H1 (cell line): ENCODE measurements around the gene CSNK1D. TPM values are rescaled to one million over a fixed set of nuclear protein-coding genes. Genes with fewer than 3 reads are reported as not detected.

ENCODE experiments used
- CTCF ChIA-PET: fragments of 300-600 bp; sonication (Branson Sonifier 250); formaldehyde crosslinking; loops from one replicate; lab custom pipeline; 2021; ENCODE audit not compliant: partially characterized antibody; lab: Charles Lee
- POLR2A ChIA-PET: fragments of 300-600 bp; sonication (Branson Sonifier 250); formaldehyde crosslinking; loops from one replicate; lab custom pipeline; 2021; ENCODE audit warnings: inconsistent platforms; ENCODE audit not compliant: partially characterized antibody; lab: Charles Lee
- DNase-seq, 2 experiments: peaks; one replicate each; pipeline versions ENCODE4 v3.0.0 to v3.0.0-alpha.2; 2010 to 2022; ENCODE audit warnings: low spot score in 2 of 2, low read depth in 1 of 2, mixed read lengths in 1 of 2
- FAIRE-seq: peaks from 2 replicates; lab custom pipeline; 2011; peaks lifted over from hg19 to GRCh38; lab: Jason Lieb, UNC
- H2AFZ ChIP-seq: 2 replicates; pipeline ENCODE4 v1.8.1; 2012; ENCODE audit warnings: low read length, inconsistent platforms
- H2AK5ac ChIP-seq: 2 replicates; pipeline ENCODE4 v1.6.1; 2013; ENCODE audit warnings: low read depth, low read length
- H2BK120ac ChIP-seq: replicated peaks from 2 replicates; pipeline ENCODE3; 2013; ENCODE audit warnings: low read depth, low read length, inconsistent platforms
- H2BK12ac ChIP-seq: 2 replicates; pipeline ENCODE4 v1.6.1; 2013; ENCODE audit warnings: low read depth, low read length
- H2BK15ac ChIP-seq: 2 replicates; pipeline ENCODE4 v1.6.1; 2013; ENCODE audit warnings: low read length
- H2BK20ac ChIP-seq: 2 replicates; pipeline ENCODE4 v1.6.1; 2013; ENCODE audit warnings: low read length
- H2BK5ac ChIP-seq: 2 replicates; pipeline ENCODE4 v1.6.1; 2013; ENCODE audit warnings: low read depth, low read length
- H3K14ac ChIP-seq: 2 replicates; pipeline ENCODE4 v1.6.1; 2013; ENCODE audit warnings: inconsistent platforms; ENCODE audit not compliant: insufficient read length
- H3K18ac ChIP-seq: 2 replicates; pipeline ENCODE4 v1.6.1; 2013; ENCODE audit warnings: low read length; ENCODE audit errors: extremely low read depth
- H3K23ac ChIP-seq: 2 replicates; pipeline ENCODE4 v1.6.1; 2013; ENCODE audit warnings: inconsistent platforms; ENCODE audit not compliant: insufficient read length
- H3K23me2 ChIP-seq: 2 replicates; pipeline ENCODE4 v1.6.1; 2013; ENCODE audit warnings: low read depth, low read length
- H3K27ac ChIP-seq: 2 replicates; pipeline ENCODE4 v1.6.1; 2011; ENCODE audit warnings: low read depth, low read length, inconsistent platforms
- H3K27me3 ChIP-seq, 4 experiments: replicated peaks in 1 of 4; 1 replicate in 1 of 4; 2 replicates in 3 of 4; pipeline versions ENCODE4 v1.6.1 to v1.8.1; 2011 to 2013; ENCODE audit warnings: low read length in 3 of 4, mild to moderate bottlenecking in 3 of 4, inconsistent platforms in 2 of 4, mixed read lengths in 2 of 4, moderate library complexity in 1 of 4; ENCODE audit not compliant: control insufficient read depth in 3 of 4, insufficient read depth in 3 of 4; ENCODE audit errors: extremely low read depth in 1 of 4
- H3K36me3 ChIP-seq, 4 experiments: 2 replicates each; pipeline versions ENCODE4 v1.6.1 to v1.8.1; 2011 to 2013; ENCODE audit warnings: mild to moderate bottlenecking in 4 of 4, low read length in 3 of 4, moderate library complexity in 2 of 4, control low read depth in 1 of 4, inconsistent platforms in 1 of 4; ENCODE audit not compliant: insufficient read depth in 4 of 4, control insufficient read depth in 2 of 4
- H3K4ac ChIP-seq: replicated peaks from 2 replicates; pipeline ENCODE3; 2013; ENCODE audit warnings: low read length, low read depth, mixed read lengths, inconsistent platforms; ENCODE audit not compliant: insufficient read length
- H3K4me1 ChIP-seq, 4 experiments: replicated peaks in 1 of 4; 1 replicate in 1 of 4; 2 replicates in 3 of 4; pipeline versions ENCODE4 v1.6.1 to v1.8.1; 2011 to 2013; ENCODE audit warnings: low read length in 3 of 4, inconsistent platforms in 2 of 4, mixed read lengths in 1 of 4; ENCODE audit not compliant: insufficient read depth in 4 of 4, control insufficient read depth in 3 of 4
- H3K4me2 ChIP-seq, 2 experiments: 2 replicates each; pipeline versions ENCODE4 v1.6.1 to v1.8.1; 2011 to 2013; ENCODE audit warnings: low read depth in 2 of 2, low read length in 2 of 2, control low read depth in 1 of 2, inconsistent platforms in 1 of 2, mild to moderate bottlenecking in 1 of 2; ENCODE audit not compliant: insufficient read depth in 1 of 2
- H3K4me3 ChIP-seq, 4 experiments: fragments of 200-600, 300-600 bp in 1 of 4; sonication (generic), shearing (Covaris generic), sonication (Bioruptor Twin) in 1 of 4; 2 replicates each; pipeline versions ENCODE4 v1.5.1 to v1.8.1; 2011 to 2016; ENCODE audit warnings: low read length in 4 of 4, low read depth in 3 of 4, control low read depth in 2 of 4, inconsistent platforms in 2 of 4, mild to moderate bottlenecking in 2 of 4, mixed read lengths in 1 of 4, moderate library complexity in 1 of 4; ENCODE audit not compliant: insufficient read depth in 2 of 4; ENCODE audit errors: extremely low read depth in 1 of 4
- H3K56ac ChIP-seq: replicated peaks from 2 replicates; pipeline ENCODE3; 2013; ENCODE audit warnings: low read depth, mild to moderate bottlenecking, mixed read lengths, low read length, inconsistent platforms; ENCODE audit not compliant: insufficient read length
- H3K79me1 ChIP-seq: 2 replicates; pipeline ENCODE4 v1.6.1; 2013; ENCODE audit warnings: low read depth, low read length, control low read depth
- H3K79me2 ChIP-seq, 2 experiments: 2 replicates each; pipeline versions ENCODE4 v1.6.1 to v1.8.1; 2012 to 2013; ENCODE audit warnings: low read length in 2 of 2, mild to moderate bottlenecking in 2 of 2, inconsistent platforms in 1 of 2; ENCODE audit not compliant: insufficient read depth in 2 of 2, control insufficient read depth in 1 of 2
- H3K9ac ChIP-seq, 4 experiments: replicated peaks in 1 of 4; 1 replicate in 1 of 4; 2 replicates in 3 of 4; pipeline versions ENCODE4 v1.6.1 to v1.8.1; 2011 to 2013; ENCODE audit warnings: low read depth in 3 of 4, low read length in 3 of 4, control low read depth in 2 of 4, mild to moderate bottlenecking in 2 of 4, moderate library complexity in 2 of 4, inconsistent platforms in 1 of 4; ENCODE audit errors: extremely low read depth in 1 of 4
- H3K9me3 ChIP-seq, 2 experiments: 2 replicates each; pipeline versions ENCODE4 v1.6.1 to v1.8.1; 2012 to 2013; ENCODE audit warnings: mild to moderate bottlenecking in 2 of 2, moderate library complexity in 2 of 2, control low read depth in 1 of 2, inconsistent platforms in 1 of 2, low read depth in 1 of 2, low read length in 1 of 2, mixed read lengths in 1 of 2; ENCODE audit not compliant: insufficient read depth in 2 of 2
- H4K20me1 ChIP-seq, 2 experiments: replicated peaks in 1 of 2; 2 replicates each; pipeline versions ENCODE3 to v1.8.1; 2011 to 2013; ENCODE audit warnings: inconsistent platforms in 2 of 2, low read length in 2 of 2, mild to moderate bottlenecking in 1 of 2; ENCODE audit not compliant: insufficient read depth in 2 of 2, control insufficient read depth in 1 of 2
- H4K5ac ChIP-seq: 2 replicates; pipeline ENCODE4 v1.6.1; 2013; ENCODE audit warnings: low read length, low read depth, mixed read lengths, inconsistent platforms; ENCODE audit not compliant: insufficient read length
- H4K8ac ChIP-seq: 2 replicates; pipeline ENCODE4 v1.8.0; 2013; ENCODE audit warnings: mild to moderate bottlenecking, moderate library complexity, low read length, inconsistent platforms; ENCODE audit not compliant: insufficient read depth; ENCODE audit errors: extremely low read depth
- H4K91ac ChIP-seq: replicated peaks from 2 replicates; pipeline ENCODE3; 2013; ENCODE audit warnings: low read length, mixed read lengths, inconsistent platforms; ENCODE audit not compliant: insufficient read length
- CTCF ChIP-seq, 3 experiments: IDR thresholded peaks; 1 replicate in 2 of 3; 2 replicates in 1 of 3; pipeline versions ENCODE4 v1.5.1 to v1.6.1; 2011; ENCODE audit warnings: low read length in 3 of 3, mild to moderate bottlenecking in 3 of 3, inconsistent platforms in 2 of 3, low read depth in 1 of 3, moderate library complexity in 1 of 3; ENCODE audit not compliant: insufficient read depth in 1 of 3; ENCODE audit errors: control extremely low read depth in 1 of 3
- HDAC6 ChIP-seq: IDR thresholded peaks from one replicate; pipeline ENCODE4 v1.7.1; 2012; ENCODE audit warnings: low read depth, mild to moderate bottlenecking, inconsistent platforms, low read length, moderate library complexity
- JUN ChIP-seq: IDR thresholded peaks from 2 replicates; pipeline ENCODE4 v1.6.1; 2011; ENCODE audit warnings: low read depth, mild to moderate bottlenecking, improper control_type of control experiment, low read length
- WGBS, 2 experiments: shearing (Covaris generic) in 1 of 2; methylation state at CpG; one replicate each; pipeline versions ENCODE4 v1.1.6 to v1.1.7; 2013 to 2015; ENCODE audit warnings: low lambda C conversion rate in 2 of 2, mixed read lengths in 2 of 2, inconsistent platforms in 1 of 2, low coverage in 1 of 2, missing lambda C conversion rate in 1 of 2; ENCODE audit not compliant: insufficient replicate concordance in 2 of 2, insufficient coverage in 1 of 2, insufficient read length in 1 of 2; ENCODE audit errors: extremely low coverage in 1 of 2, missing lambda C conversion rate in 1 of 2; 5-methylcytosine and 5-hydroxymethylcytosine counted together
- polyA plus RNA-seq, 7 experiments: library from polyadenylated mRNA; depleted of rRNA in 3 of 7; stranded (reverse) in 5 of 7; unstranded in 2 of 7; fragments of >200 nt in 5 of 7; fragments of 200-250 nt in 2 of 7; gene quantifications; 1 replicate in 5 of 7; 2 replicates in 1 of 7; 4 replicates in 1 of 7; pipeline versions ENCODE4 v1.2.1 to v1.2.3, GENCODE V29; 2011 to 2013; ENCODE audit warnings: missing spikeins in 2 of 7, mixed read lengths in 2 of 7
- total RNA-seq: library from RNA; stranded (reverse); fragmentation: NEBNext Ultra II Directional; extraction: Animal tissue kit (Norgen Biotek cat#: 25700); gene quantifications from 2 replicates; pipeline ENCODE4 v1.2.1, GENCODE V29; 2021

The CSNK1D gene
- total and polyA plus RNA-seq, 2 of the 8 experiments (the other 6 are each of a cell fraction or from before 2014, with no cell fraction given) = 73.5 to 103 TPM

- H3K27ac ChIP-seq = no peak overlapping the region
- no peaks in the 10 kb centered on the region for H3K9me3 ChIP-seq
- H3K56ac ChIP-seq = no peak overlapping the region
- ChIA-PET CTCF (interaction anchor here (1.4 to 4.8 kb wide), 3 partner anchors 9 to 37 kb away, joined by 3 to 28 read pairs (median 6); partner anchors contain the start of gene CSNK1D), POLR2A (interaction anchor here (0.6 kb wide), 1 partner anchor 17 kb away, joined by 4 read pairs; no protein-coding TSS in a partner anchor)
- H2AFZ ChIP-seq = no peak overlapping the region
- no peak overlapping the region for H4K5ac ChIP-seq
- FAIRE-seq (no peak), DNase-seq (no peak)
- H3K23ac ChIP-seq = no peak overlapping the region
- no peaks in the 10 kb centered on the region for H3K79me2 ChIP-seq
- H3K4me3 ChIP-seq = no peak overlapping the region
- TF ChIP-seq HDAC6 = no peak
- TF ChIP-seq CTCF (IDR thresholded peaks at IDR 0.05; ENCODE audit: control extremely low read depth in 1 of 3, insufficient read depth in 1 of 3, low read depth in 1 of 3, low read length in 3 of 3) = no peak
- TF ChIP-seq JUN = no peak
- H3K9ac ChIP-seq = no peak overlapping the region
- no peak overlapping the region for H4K91ac ChIP-seq
- H3K79me1 ChIP-seq = no peaks in the 10 kb centered on the region
- WGBS, 2 experiments = 91% methylated on average over 21 of the region's 21 CpGs; no CpG with 5 or more reads in 1 of the 2 experiments
- no peaks in the 10 kb centered on the region; a peak in 1 of 8 replicates for H3K36me3 ChIP-seq
- H4K20me1 ChIP-seq = peaks cover 0 to 1% of the 10 kb centered on the region in 2 experiments
- no peaks in the 10 kb centered on the region; a peak in 3 of 7 replicates for H3K27me3 ChIP-seq
- H2BK20ac ChIP-seq = no peak overlapping the region
- no peak overlapping the region for H2BK5ac ChIP-seq
- H2BK15ac ChIP-seq = no peak overlapping the region
- no peak overlapping the region for H3K4ac ChIP-seq
- no peak overlapping the region for H3K4me2 ChIP-seq
- peaks cover 4% of the 10 kb centered on the region; the same call in 1 of the 2 replicates for H3K23me2 ChIP-seq
- H2AK5ac ChIP-seq = no peak overlapping the region
- H2BK12ac ChIP-seq = no peak overlapping the region
- H3K14ac ChIP-seq = no peak overlapping the region
- peak overlapping the region; percentile 16; the same call in 1 of the 2 replicates for H4K8ac ChIP-seq
- H3K18ac ChIP-seq = no peak overlapping the region
- no peak overlapping the region for H2BK120ac ChIP-seq
- H3K4me1 ChIP-seq = peaks cover 0 to 4% (median 3%) of the 10 kb centered on the region in 4 experiments; a peak in 5 of 7 replicates
Observed at GRCh38 chr17:82310877-82311276, 37.4 kb upstream of the CSNK1D start.
